GM12874 (cell line): ENCODE measurements around the gene OSBPL1A.

Experiments used
- CTCF ChIP-seq: IDR thresholded peaks from 2 replicates; pipeline ENCODE4 v1.5.1; 2011; ENCODE audit warnings: low read depth, mild to moderate bottlenecking, control low read depth, low read length, moderate library complexity; ENCODE audit not compliant: insufficient read depth

OSBPL1A gene

GRCh38 chr18:24277516-24278195, 120.0 kb downstream of the OSBPL1A start:
- no peak for TF ChIP-seq CTCF

GRCh38 chr18:24276994-24277393, 120.6 kb downstream of the OSBPL1A start:
- TF ChIP-seq CTCF, result no peak

DNA sequence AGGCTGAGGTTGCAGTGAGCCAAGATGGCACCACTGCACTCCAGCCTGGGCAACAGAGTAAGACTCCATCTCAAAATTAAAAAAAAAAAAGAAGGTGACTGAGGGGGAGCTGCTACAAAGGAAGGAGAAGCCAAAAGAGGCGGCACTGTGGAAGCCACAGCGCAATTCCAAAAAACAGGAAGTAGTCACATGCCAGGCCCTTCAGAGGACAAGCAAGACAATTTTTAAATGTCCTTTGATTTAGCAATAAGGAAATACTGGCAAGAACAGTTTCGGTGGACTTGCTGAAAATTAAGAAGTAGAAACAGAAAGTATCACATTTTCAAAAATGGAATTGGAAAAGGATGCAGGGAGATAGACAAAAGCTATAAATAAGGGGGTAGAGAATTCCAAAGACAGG, 122.8 kb downstream of the OSBPL1A start:
- no peak for TF ChIP-seq CTCF

DNA sequence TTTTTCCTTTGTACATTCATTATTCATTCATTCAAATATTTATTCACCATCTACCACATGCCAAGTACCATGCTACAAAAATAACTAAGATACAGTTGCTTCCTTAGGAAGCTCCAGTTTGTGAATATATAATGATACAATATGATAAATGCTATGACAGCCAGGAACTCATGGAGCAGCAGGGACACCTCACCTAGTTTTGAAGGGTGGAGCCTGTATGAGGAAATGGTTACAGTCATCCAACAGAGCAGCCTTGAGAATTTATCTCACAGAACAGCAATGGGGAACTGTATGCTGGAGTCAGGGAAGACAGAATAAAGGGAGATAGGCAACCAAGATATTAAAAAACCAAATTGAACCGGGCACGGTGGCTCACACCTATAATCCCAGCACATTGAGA, 124.0 kb downstream of the OSBPL1A start:
- no peak for TF ChIP-seq CTCF

DNA sequence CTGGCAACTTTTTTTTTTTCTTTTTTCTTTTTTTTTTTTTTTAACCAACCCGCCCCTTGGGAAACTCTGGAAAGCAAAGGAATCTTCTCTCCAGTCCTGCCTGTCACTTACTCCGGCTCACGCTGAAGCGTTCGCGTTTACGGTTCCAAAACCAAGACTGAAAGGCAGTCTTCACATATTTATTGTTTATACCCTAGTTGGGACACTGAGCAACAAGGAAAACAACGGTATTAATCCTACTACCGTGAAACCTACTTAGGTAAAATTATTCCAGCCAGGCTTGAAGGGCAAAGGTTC, 125.4 kb downstream of the OSBPL1A start:
- TF ChIP-seq CTCF, result no peak

- no peak for TF ChIP-seq CTCF
Observed at GRCh38 chr18:24271381-24272228, 126.0 kb downstream of the OSBPL1A start.

DNA sequence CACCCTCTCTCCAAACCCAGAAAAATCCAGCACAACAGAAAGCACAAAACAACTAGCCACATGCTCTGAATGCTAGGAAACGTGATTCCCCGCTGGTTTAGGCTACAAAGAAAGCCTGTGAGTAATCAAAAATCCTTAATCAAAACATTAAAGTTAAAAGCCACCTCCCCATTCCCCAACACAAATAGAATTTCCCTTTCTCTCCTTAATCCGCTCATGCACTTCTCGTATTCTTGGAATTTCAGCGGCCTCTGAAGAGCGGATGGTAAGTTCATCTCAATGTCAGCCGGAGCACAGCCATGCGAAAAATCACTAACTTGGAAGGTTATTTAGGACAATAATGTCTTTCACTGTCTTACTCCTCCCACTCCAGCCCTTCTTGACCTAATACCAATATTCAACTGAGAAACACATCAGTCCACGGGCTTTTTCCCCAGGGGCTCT, 126.7 kb downstream of the OSBPL1A start:
- no peak for TF ChIP-seq CTCF
